Measurements from ENCODE around the gene NOX4.
A peak's percentile ranks its signal among the peaks of the same experiment; 100 is the strongest.
"Not testable (repeated sequence)": the region's sequence is repeated elsewhere in the genome, so short reads cannot be mapped to it uniquely, and the experiment has no call there.

NOX4 gene

GRCh38 chr11:89333704-89334103 lies 157.5 kb downstream of the NOX4 start:
- H3K27ac ChIP-seq (ENCODE audit: low read length); H2AFZ ChIP-seq (ENCODE audit: low read depth, low read length); H3K4me2 ChIP-seq (ENCODE audit: low read length); H4K20me1 ChIP-seq (ENCODE audit: insufficient read depth, low read length); H3K27me3 ChIP-seq (ENCODE audit: low read depth, low read length); H3K36me3 ChIP-seq (replicated peaks; ENCODE audit: low read depth, low read length); H3K4me3 ChIP-seq (ENCODE audit: low read length); H3K4me1 ChIP-seq (ENCODE audit: low read length); H3K9ac ChIP-seq (ENCODE audit: low read length); H3K79me2 ChIP-seq (ENCODE audit: low read length); H3K9me3 ChIP-seq (ENCODE audit: insufficient read depth, low read length): not testable (repeated sequence)
- peak; percentile 45 for TF ChIP-seq CTCF (IDR thresholded peaks at IDR 0.05; ENCODE audit: low read depth, low read length)

- not testable (repeated sequence) for H3K4me2 ChIP-seq (ENCODE audit: low read length); H3K9me3 ChIP-seq (ENCODE audit: insufficient read depth, low read length); H2AFZ ChIP-seq (ENCODE audit: low read depth, low read length); H3K4me1 ChIP-seq (ENCODE audit: low read length); H3K9ac ChIP-seq (ENCODE audit: low read length); H3K27ac ChIP-seq (ENCODE audit: low read length); H3K27me3 ChIP-seq (ENCODE audit: low read depth, low read length); H3K36me3 ChIP-seq (replicated peaks; ENCODE audit: low read depth, low read length); H3K79me2 ChIP-seq (ENCODE audit: low read length); H4K20me1 ChIP-seq (ENCODE audit: insufficient read depth, low read length); H3K4me3 ChIP-seq (ENCODE audit: low read length)
Measured at GRCh38 chr11:89331940-89332339, 159.2 kb downstream of the NOX4 start.

- no peaks in the 10 kb centered on the region for H3K36me3 ChIP-seq (replicated peaks; ENCODE audit: low read depth, low read length)
- peak overlapping the region; percentile 34 for H3K4me2 ChIP-seq (ENCODE audit: low read length)
- no peaks in the 10 kb centered on the region for H4K20me1 ChIP-seq (ENCODE audit: insufficient read depth, low read length)
- no peaks in the 10 kb centered on the region for H3K79me2 ChIP-seq (ENCODE audit: low read length)
- H2AFZ ChIP-seq (ENCODE audit: low read depth, low read length) = peak overlapping the region; percentile 80
- H3K9me3 ChIP-seq (ENCODE audit: insufficient read depth, low read length) = no peaks in the 10 kb centered on the region
- H3K9ac ChIP-seq (ENCODE audit: low read length) = no peak overlapping the region
- no peak overlapping the region for H3K27ac ChIP-seq (ENCODE audit: low read length)
- no peaks in the 10 kb centered on the region for H3K27me3 ChIP-seq (ENCODE audit: low read depth, low read length)
- no peak for TF ChIP-seq EZH2phosphoT487 (IDR thresholded peaks at IDR 0.05; ENCODE audit: low read depth)
- TF ChIP-seq CTCF (IDR thresholded peaks at IDR 0.05; ENCODE audit: low read depth, low read length) = no peak
- peak overlapping the region; percentile 34 for H3K4me3 ChIP-seq (ENCODE audit: low read length)
- H3K4me1 ChIP-seq (ENCODE audit: low read length) = no peaks in the 10 kb centered on the region
Measured at GRCh38 chr11:89327885-89328284, 163.3 kb downstream of the NOX4 start.

GRCh38 chr11:89321401-89321800 lies 169.8 kb downstream of the NOX4 start:
- H3K27ac ChIP-seq (ENCODE audit: low read length) = no peak overlapping the region
- no peak overlapping the region for H3K4me2 ChIP-seq (ENCODE audit: low read length)
- H3K9me3 ChIP-seq (ENCODE audit: insufficient read depth, low read length) = no peaks in the 10 kb centered on the region
- H3K36me3 ChIP-seq (replicated peaks; ENCODE audit: low read depth, low read length) = no peaks in the 10 kb centered on the region
- no peaks in the 10 kb centered on the region for H3K4me1 ChIP-seq (ENCODE audit: low read length)
- no peak overlapping the region for H2AFZ ChIP-seq (ENCODE audit: low read depth, low read length)
- H3K79me2 ChIP-seq (ENCODE audit: low read length) = no peaks in the 10 kb centered on the region
- H3K4me3 ChIP-seq (ENCODE audit: low read length) = no peak overlapping the region
- H3K9ac ChIP-seq (ENCODE audit: low read length) = no peak overlapping the region
- no peaks in the 10 kb centered on the region for H3K27me3 ChIP-seq (ENCODE audit: low read depth, low read length)
- H4K20me1 ChIP-seq (ENCODE audit: insufficient read depth, low read length) = no peaks in the 10 kb centered on the region
- no peak for TF ChIP-seq EZH2phosphoT487 (IDR thresholded peaks at IDR 0.05; ENCODE audit: low read depth)
- no peak for TF ChIP-seq CTCF (IDR thresholded peaks at IDR 0.05; ENCODE audit: low read depth, low read length)

- not testable (repeated sequence) for H3K9me3 ChIP-seq (ENCODE audit: insufficient read depth, low read length); H4K20me1 ChIP-seq (ENCODE audit: insufficient read depth, low read length); H3K27me3 ChIP-seq (ENCODE audit: low read depth, low read length); H3K4me3 ChIP-seq (ENCODE audit: low read length); H3K79me2 ChIP-seq (ENCODE audit: low read length); H3K36me3 ChIP-seq (replicated peaks; ENCODE audit: low read depth, low read length); H3K4me1 ChIP-seq (ENCODE audit: low read length); H3K4me2 ChIP-seq (ENCODE audit: low read length); H3K9ac ChIP-seq (ENCODE audit: low read length); H2AFZ ChIP-seq (ENCODE audit: low read depth, low read length); H3K27ac ChIP-seq (ENCODE audit: low read length)
Measured at GRCh38 chr11:89310607-89311006, 180.6 kb downstream of the NOX4 start.

- H3K9me3 ChIP-seq (ENCODE audit: insufficient read depth, low read length); H3K4me2 ChIP-seq (ENCODE audit: low read length); H3K27me3 ChIP-seq (ENCODE audit: low read depth, low read length); H2AFZ ChIP-seq (ENCODE audit: low read depth, low read length); H3K9ac ChIP-seq (ENCODE audit: low read length); H4K20me1 ChIP-seq (ENCODE audit: insufficient read depth, low read length); H3K36me3 ChIP-seq (replicated peaks; ENCODE audit: low read depth, low read length); H3K79me2 ChIP-seq (ENCODE audit: low read length); H3K4me1 ChIP-seq (ENCODE audit: low read length); H3K4me3 ChIP-seq (ENCODE audit: low read length); H3K27ac ChIP-seq (ENCODE audit: low read length): not testable (repeated sequence)
Measured at GRCh38 chr11:89309321-89309985, 181.7 kb downstream of the NOX4 start.

GRCh38 chr11:89308272-89308671 lies 182.9 kb downstream of the NOX4 start:
- not testable (repeated sequence) for H3K27ac ChIP-seq (ENCODE audit: low read length); H2AFZ ChIP-seq (ENCODE audit: low read depth, low read length); H3K27me3 ChIP-seq (ENCODE audit: low read depth, low read length); H3K36me3 ChIP-seq (replicated peaks; ENCODE audit: low read depth, low read length); H4K20me1 ChIP-seq (ENCODE audit: insufficient read depth, low read length); H3K9ac ChIP-seq (ENCODE audit: low read length); H3K9me3 ChIP-seq (ENCODE audit: insufficient read depth, low read length); H3K4me1 ChIP-seq (ENCODE audit: low read length); H3K4me2 ChIP-seq (ENCODE audit: low read length); H3K79me2 ChIP-seq (ENCODE audit: low read length); H3K4me3 ChIP-seq (ENCODE audit: low read length)

Measured in OCI-LY3 (cell line).